ENCODE measurements around the gene DOCK11. TPM values are rescaled to one million over a fixed set of nuclear protein-coding genes. Genes with fewer than 3 reads are reported as not detected.

Gene DOCK11
- total and polyA plus RNA-seq, 9 of the 15 experiments (the other 6 are each of a cell fraction or from before 2014, with no cell fraction given) = 41.8 to 77.8 (median 50.9) TPM

GRCh38 chrX:118534716-118535493 is 39.3 kb downstream of the DOCK11 start (continued):
- TF ChIP-seq ADNP (tag; IDR thresholded peaks at IDR 0.05) = peak; percentile 93
- peak; percentile 45 for TF ChIP-seq CHD4 (IDR thresholded peaks at IDR 0.05; ENCODE audit: insufficient read depth, insufficient replicate concordance, low read depth, low read length, poor library complexity, severe bottlenecking)
- TF ChIP-seq NFXL1 (CRISPR knock-in tag; IDR thresholded peaks at IDR 0.05) = no peak
- no peak for TF ChIP-seq NCOA6 (IDR thresholded peaks at IDR 0.05)
- no peak for TF ChIP-seq NR4A1 (CRISPR knock-in tag; IDR thresholded peaks at IDR 0.05)
- no peak for TF ChIP-seq NR4A1 (tag; IDR thresholded peaks at IDR 0.05)
- no peak for TF ChIP-seq PPARD (CRISPR knock-in tag; IDR thresholded peaks at IDR 0.05)
- no peak for TF ChIP-seq PHF21A (IDR thresholded peaks at IDR 0.05; ENCODE audit: borderline replicate concordance, low read depth)
- TF ChIP-seq THRA (IDR thresholded peaks at IDR 0.05) = no peak
- no peak for TF ChIP-seq SPI1 (IDR thresholded peaks at IDR 0.05; ENCODE audit: borderline replicate concordance, low read depth, low read length)
- no peak for TF ChIP-seq ZNF740 (CRISPR knock-in tag; IDR thresholded peaks at IDR 0.05)
- TF ChIP-seq ZNF740 (tag; IDR thresholded peaks at IDR 0.05) = no peak
- TF ChIP-seq ZNF41 (CRISPR knock-in tag; conservative IDR thresholded peaks at IDR 0.05) = no peak
- no peak for TF ChIP-seq MCM3 (IDR thresholded peaks at IDR 0.05)
- no peak for TF ChIP-seq ZBTB17 (CRISPR knock-in tag; IDR thresholded peaks at IDR 0.05)
